Measurements from ENCODE around the gene NUAK2.

The NUAK2 gene

DNA sequence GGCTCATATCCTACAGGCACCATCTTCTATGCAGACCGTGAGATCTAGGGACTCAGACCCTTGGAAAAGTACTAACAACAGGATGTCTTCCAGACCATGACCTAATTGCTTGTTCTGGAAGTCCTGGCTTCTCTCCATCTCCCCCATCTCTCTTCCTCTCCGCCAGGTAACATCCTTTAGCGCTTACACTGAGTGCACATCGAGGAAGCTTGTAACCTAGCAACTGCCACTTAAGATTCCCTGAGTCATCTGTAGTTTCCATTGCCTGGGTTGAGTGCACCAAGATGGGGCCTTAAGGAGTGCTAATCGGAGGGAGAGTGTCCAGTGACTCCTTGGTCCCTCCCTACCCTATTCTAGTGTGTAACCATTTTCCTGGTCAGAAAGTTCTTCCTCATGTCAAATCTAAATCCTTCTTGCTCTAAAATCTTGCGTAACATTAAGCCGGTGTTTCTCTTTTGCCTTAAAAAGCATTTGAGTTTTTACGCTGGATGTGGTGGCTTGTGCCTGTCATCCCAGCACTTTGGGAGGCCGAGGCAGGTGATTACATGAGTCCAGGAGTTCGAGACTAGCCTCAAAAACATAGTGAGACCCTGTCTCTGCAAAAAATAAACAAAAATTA lies 25.5 kb upstream of the NUAK2 start:
- FAIRE-seq (no peak), DNase-seq (ENCODE audit: low spot score) (peak; percentile 86)

DNA sequence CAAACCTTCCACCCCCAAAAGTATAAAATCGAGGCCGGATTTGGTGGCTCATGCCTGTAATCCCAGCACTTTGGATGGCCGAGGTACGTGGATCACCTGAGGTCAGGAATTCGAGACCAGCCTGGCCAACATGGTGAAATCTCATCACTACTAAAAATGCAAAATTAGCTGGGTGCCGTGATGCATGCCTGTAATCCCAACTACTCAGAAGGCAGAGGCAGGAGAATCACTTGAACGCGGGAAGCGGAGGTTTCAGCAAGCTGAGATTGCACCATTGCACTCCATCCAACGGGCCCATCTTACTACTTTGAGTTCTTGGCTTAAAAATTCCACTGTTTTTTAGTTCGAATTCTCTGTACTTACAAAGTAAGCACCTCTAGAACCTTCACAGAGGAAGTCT lies 24.2 kb upstream of the NUAK2 start:
- FAIRE-seq (no peak), DNase-seq (ENCODE audit: low spot score) (no peak)

DNA sequence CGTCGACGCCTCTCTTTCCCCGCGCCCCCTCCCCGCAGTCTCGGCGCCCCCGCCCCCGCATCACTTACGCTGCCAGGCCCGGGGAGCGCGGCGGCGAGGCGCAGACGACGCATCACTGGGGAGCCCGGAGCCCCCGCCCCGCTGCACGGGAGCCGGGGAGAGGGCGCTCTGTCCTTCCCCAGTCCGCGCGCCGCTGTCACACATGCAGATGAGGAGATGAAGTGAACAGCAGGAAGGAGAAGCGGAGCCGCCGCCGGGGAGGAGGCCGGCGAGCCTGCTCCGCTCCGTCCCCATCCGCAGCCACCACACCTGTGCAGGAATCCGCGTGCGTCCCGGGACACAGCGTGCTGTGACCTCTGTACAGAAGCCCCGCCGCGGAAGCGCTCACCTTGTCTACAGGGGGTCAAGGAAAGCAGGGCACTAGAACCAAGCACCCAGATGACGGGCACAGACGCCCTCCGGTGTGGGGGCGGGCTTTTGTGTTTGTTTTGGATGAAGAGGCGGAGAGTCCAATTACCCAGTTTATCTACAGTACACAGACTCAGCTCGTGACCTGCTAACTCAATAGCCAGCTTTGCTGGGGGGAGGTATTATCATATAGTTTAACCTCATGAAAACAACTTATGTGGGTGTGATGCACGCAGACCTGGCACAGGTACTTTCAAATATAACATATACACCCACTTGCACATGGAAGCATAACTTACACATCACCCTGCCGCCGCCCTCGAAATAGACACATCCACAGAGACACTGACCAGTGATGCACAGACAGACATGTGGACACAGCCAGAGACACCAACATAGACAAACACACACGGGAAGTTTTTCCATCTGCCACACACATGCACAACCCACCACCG lies 22.8 kb upstream of the NUAK2 start:
- FAIRE-seq: no peak
- no peak for DNase-seq (ENCODE audit: low spot score)

DNA sequence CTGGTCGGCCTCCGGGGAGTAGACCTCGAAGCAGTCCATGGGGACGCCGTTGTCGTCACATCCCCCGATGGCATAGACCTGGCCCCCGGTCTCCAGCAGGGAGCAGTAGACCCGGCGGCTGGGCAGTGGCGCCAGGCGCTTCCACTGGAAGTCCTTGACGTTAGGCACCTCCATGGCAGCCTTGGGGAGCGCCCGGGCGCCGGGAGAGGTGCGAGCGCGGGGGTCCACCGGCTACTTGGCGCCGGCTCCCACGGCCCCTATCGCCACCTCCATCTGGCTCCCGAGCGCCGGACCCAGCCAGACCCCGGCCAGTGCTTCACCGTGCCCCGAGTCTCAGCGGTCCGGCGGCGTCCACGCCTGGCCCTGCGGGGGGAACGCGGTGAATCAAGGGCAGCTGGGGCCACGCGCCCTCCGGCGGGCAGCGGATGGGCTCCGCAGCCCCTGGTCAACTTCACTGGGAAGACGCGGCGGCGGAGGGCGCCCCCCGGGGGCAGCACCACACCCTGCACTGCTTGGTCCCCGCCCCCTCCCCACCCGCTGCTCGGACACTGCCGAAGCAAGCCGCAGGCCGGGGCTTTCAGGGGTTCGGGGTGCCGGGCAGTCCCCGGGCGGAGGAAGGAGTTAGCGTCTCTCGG lies 22.0 kb upstream of the NUAK2 start:
- DNase-seq (ENCODE audit: low spot score): no peak

DNA sequence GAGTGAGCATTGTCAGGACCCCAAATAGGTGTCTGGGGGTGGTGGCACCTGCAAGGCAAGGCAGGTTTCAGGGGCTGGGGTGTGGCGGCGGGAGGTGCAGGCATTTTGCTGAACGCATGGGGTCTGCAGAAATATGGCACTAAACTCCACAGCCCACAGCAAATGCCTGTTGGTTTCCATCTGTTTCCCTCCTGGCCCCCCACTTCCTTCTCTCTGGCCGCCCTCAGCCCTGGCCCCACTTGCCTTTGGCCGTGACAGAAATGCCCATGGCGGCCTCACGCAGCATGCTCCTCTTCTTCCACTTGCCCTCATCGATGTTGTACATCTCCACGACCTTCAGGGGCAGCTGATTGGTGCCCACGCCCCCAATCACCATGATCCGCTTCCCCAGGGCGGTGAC lies 21.4 kb upstream of the NUAK2 start:
- FAIRE-seq: no peak
- no peak for DNase-seq (ENCODE audit: low spot score)

More for the DNA sequence above, 22.0 kb upstream of the NUAK2 start:
- no peak for FAIRE-seq

DNA sequence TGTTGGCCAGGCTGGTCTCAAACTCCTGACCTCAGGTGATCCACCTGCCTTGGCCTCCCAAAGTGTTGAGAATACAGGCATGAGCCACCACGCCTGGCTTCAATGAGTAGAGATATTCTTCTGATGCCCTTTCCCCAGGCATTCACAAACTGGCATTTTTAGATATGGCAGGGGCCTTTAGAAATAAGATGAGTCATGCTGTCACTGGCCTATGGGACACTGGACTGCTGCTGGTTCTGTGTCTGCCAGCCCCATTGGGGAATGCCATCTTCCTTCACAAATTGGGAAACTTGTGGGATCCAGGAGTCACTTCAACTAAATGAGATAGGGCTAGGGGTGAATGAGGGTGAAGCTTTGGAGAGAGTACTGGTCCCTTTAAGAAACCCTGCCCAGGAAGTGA lies 19.1 kb upstream of the NUAK2 start:
- no peak for DNase-seq (ENCODE audit: low spot score)
- no peak for FAIRE-seq

DNA sequence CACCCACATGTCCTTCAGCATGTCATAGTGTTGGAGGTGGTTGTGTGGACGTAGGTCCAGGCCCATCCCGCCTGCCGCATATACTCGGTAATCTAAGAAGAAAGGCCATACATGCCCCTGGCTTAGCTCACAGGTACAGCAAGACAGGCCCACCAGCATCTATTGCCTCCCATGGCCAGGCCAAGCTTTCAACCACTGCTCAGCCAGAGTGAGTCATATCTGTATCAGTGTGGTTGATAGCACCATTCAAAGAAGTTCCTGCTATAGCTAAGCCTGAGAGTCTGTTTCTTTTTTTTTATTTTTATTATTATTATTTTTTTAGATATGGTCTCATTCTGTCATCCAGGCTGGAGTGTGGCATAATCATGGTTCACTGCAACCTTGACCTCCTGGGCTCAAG lies 18.2 kb upstream of the NUAK2 start:
- DNase-seq (ENCODE audit: low spot score) (no peak), FAIRE-seq (no peak)

DNA sequence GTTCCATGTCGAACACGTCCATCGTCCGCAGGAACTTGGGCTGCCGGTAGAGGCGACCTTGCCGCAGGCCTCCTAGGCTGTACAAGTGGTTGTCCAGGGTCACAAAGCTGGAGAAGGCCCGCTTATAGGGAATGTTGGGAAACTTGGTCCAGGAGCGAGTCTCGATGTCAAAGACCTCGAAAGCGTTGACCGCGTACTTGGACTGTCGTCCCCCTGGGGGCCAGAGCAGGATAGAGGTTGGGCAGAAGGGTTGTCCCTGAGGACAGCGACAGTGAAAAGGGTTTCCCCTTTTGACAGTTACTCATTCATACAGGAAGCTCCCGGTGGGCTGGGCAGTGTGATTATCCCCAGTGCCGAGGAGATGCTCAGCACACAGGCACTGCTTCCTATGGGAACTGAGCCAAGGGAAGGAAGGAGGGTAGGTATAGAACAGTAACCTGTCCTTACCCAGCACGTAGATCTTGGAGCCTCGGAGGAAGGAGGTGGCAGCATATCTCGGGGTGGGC lies 17.7 kb upstream of the NUAK2 start:
- DNase-seq (ENCODE audit: low spot score) (no peak), FAIRE-seq (no peak)

DNA sequence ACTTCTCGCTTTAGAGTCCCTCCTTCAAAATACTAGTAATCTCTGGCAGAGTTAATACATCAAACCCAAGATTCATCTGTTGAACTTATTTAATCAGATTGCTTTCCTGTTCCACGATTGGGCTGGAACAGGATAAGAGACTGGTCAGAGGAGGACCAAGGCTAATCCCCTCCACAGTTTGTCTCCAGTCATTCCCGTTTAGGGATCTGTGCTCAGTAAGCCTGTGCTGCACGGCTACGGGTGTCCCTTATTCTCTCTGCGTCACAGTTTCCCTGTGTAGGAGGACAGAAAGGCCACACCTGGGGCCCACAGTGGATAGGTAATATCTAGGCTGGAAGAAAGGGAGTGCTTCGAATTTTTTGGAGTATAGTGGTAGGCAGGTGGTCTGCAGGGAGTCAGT lies 16.5 kb upstream of the NUAK2 start:
- no peak for DNase-seq (ENCODE audit: low spot score)
- FAIRE-seq: no peak

DNA sequence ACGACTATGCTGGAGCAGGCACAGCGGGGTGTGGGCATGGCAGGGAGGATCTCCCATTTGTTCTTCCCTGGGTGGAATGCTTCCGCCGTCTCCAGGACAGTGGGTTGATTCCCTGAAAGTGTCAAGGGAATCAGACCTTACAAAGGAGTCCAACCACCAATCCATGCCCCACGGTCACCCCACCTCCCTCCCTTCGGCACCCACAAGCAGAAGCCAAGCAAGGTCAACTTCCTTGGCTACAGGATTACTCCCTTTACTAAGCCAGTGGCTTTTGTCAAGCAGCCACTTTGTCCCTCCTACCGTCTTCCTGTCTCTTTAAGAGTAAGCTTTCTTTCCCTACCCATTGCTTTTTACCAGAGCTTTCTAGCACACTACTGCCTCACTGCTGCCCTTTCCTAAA lies 15.9 kb upstream of the NUAK2 start:
- no peak for DNase-seq (ENCODE audit: low spot score)
- no peak for FAIRE-seq

DNA sequence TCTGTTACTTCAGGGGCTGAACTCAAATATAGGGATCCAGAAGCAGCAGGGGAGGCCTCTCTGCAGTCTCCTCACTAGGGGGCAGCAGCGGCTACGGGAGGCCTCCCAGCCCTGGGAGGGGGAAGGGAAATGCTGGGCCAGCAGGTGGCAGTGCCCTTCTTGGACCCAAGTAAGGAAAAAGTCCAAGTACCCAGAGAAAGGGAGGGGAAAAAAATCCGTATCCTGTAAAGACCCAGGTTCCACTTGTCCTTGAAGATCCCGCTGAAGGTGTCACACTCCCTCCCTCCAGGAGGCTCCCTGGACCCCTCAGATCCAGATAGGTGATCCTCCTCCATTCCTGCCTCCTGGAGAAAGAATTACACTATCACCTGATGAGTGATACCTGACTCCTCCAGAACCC lies 14.1 kb upstream of the NUAK2 start:
- DNase-seq (ENCODE audit: low spot score) (peak; percentile 61), FAIRE-seq (peak; percentile 23)

DNA sequence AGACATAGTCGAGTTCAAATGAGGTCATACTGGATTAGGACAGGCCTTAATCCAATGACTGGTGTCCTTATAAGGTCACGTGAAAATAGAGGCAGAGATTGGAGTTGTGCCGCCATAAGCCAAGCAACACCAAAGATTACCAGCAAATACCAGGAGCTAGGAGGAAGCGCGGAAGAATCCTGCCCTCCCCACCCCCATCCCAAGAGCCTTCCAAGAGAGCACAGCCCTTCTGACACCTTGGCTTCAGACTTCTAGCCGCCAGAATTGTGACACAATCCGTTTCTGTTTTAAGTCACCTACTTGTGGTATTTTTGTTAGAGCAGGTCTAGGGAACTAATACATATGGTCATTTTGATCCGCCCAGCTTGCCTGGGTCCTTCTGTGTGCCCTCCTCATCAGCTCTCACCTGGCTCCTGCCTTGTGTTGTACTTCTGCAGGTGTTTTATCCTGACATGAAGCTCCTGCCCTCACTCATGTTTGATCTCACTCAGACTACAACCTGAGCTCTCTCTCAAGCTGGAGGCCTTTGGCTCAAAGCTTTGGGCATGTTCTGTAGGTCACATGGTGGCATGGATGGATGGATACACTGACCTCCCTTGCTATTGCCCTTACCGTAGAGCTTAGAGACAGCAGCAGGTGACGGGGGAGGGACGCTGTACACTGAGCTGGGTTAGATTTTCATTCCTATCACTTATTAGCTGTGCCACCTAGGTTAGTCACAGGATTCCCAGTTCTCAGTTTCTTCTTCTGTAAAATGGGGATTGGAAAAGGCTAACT lies 10.7 kb upstream of the NUAK2 start:
- FAIRE-seq: no peak
- no peak for DNase-seq (ENCODE audit: low spot score)

DNA sequence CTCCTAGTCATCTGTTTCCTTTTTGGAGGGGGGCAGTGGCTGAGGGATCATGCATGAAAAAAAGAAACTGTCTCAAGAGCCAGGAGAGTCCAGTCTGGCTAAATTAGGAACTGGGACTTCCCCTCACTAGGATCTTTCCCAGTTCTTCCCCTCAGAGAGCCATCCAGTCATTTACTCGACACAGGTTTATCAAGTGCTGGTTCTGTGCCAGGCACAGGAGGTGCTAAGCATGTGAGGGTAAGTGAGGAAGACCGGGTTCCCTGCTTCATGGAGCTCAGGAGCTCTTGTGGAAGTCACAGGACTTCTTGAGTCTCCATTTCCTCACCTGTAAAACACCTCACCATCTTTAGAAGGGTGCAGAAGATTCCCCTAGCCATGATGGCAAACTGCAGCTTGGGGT lies 8.6 kb upstream of the NUAK2 start:
- DNase-seq (ENCODE audit: low spot score) (no peak), FAIRE-seq (no peak)

DNA sequence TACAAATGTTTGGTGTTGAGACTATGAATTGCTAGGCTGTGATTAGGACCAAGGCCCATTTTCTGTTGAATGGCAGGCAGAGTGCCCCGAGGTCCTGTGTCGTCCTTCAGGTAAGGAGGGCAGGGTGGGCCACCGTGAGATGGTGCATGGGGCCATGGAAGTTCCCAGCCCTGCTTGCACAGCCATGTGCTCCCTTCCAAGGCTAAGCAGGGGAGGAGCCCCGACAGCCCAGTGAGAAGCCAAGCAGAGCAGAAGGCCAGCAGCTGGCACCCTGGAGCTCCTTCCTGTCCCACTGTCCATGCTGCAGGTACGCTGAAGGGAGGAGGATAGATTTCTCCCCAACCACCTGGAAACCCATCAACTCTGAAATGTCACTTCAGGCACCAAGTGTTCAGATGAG lies 8.2 kb upstream of the NUAK2 start:
- DNase-seq (ENCODE audit: low spot score): no peak
- no peak for FAIRE-seq

DNA sequence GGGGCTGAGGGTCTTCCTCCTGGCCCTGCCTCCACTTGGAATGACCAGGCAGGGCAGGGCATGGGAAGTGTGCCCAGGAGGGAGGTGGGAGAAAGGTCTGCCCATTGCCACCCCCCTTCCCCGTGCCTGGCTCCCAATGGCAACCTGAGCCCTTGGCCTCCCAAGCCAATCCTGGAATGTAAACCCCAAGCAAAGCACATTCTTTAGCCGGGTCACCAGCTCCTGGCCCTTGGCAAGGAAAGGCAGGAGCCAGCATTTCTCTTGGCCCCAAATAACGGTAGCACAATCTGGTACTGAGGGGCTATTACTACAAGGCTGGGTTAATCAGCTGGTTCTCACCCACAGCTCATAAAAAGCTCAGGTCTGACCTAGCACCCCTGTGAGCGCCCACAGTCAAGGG lies 6.9 kb upstream of the NUAK2 start:
- FAIRE-seq: no peak
- DNase-seq (ENCODE audit: low spot score): no peak

DNA sequence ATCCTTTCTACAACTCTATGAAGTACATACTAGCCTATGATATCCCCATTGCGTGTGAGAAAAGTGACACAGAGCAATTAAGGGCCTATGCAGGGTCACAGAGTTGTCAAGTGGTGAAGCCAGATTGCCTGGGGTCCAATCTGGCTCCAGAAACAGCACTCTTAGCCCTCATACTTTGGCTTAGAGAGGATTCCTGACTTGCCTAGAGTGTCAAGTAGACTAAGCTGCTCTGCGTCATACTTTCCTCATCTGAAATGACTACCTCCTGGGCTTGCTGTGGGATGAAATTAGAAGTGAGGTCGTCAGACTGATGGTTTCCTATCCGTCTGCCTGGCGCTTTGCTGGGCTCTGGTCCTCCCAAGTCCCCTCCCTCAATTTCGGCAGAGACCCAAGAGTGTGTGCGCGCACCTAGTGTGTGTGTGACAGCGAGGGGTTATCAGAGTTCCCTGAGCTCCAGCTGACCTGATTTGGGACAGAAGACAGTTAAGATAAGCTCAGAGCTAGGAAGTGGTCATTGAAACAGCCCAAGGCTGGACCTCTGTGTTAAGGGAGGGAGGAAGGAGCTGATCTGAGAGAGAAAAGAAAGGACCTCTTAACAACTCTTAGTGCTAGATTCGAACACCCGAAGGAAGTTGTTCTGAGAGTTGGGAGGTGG lies 5.4 kb upstream of the NUAK2 start:
- FAIRE-seq (no peak), DNase-seq (ENCODE audit: low spot score) (no peak)

DNA sequence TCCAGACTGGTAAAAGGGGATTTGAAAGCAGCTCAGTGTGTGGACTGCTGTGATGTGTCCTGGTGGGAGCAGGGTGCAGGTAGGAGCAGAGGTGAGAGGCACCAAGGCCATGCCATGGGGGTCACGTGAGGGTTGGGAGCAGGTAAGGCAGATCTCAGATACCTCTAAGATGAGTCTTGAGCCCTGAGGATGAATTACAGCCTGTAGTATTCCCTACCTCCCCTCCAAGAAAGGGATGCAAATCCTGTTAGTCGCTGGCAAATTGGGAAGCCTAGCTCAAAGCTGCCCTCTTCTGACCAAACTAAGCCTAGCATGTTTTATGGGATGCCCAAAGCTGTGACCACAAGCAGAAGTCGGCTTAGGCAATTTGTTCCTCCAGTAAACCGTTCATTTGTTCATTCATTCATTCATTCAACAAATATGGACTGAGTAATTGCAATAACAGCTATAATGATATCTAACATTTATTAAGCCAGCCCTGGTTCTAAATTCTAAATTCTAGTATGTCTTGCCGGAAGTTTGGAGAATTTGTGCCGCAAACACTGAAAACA lies 3.9 kb upstream of the NUAK2 start:
- DNase-seq (ENCODE audit: low spot score): peak; percentile 76
- no peak for FAIRE-seq

DNA sequence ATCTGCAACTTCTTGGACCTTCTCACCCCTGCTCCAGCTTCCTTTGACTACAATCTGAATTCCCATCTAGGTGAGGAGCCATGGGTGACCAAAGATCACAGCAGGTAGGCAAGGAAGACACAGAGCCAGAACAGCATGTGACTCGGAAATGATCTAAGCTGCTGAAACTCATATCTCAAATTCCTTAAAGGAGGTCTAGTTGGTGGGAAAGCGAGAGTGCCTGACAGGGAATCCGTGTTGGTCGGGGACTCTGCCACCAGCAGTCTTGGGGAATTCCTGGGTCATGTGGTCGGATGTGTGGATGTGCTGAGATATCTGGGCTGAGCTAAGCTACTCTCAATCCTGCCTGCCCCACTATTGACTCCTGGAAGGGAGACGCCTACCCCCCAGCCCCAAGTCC lies 3.2 kb upstream of the NUAK2 start:
- FAIRE-seq: no peak
- DNase-seq (ENCODE audit: low spot score): peak; percentile 94

DNA sequence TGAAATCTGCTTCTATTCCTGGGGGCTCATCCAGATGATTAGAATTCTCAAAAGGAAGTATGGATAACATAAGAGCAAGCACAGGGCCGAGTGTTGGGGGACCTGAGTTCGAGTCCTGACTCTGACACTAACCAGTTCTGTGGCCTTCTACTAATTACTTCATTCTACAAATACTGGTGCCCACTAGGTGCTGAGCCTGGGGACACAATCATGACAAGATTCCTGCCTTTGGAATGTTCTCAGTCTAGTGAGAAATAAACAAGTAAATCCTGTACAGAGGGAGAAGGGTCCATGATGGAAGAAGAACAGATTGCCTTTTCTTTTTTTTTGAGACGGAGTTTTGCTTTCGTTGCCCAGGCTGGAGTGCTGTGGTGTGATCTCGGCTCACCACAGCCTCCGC lies 2.2 kb upstream of the NUAK2 start:
- DNase-seq (ENCODE audit: low spot score): no peak
- FAIRE-seq: no peak

DNA sequence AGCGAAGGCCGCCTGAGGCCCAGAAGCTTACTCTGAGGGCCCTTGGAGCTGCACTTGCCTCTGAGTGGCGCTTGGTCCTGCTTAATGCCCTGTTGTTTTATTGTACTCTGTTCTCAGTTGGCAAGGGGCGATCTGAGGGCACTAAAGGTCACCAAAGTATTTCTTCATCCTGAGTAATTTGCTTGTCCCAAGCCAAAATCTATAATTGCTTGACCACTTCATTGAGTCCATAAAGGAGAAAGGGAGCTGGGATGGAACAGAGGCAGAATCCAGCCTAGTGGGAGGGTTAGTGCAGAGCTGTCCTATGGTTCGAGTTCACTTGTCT lies 376 bp upstream of the NUAK2 start:
- FAIRE-seq: no peak

More for the DNA sequence above, 376 bp upstream of the NUAK2 start:
- DNase-seq (ENCODE audit: low spot score): no peak
